ENCODE data around the gene CNKSR2. TPM values are rescaled to one million over a fixed set of nuclear protein-coding genes. Genes with fewer than 3 reads are reported as not detected.

CNKSR2 gene
- polyA plus RNA-seq, 3 donors, result 1.1 to 1.4 (median 1.3) TPM

- no peak for DNase-seq
Measured at GRCh38 chrX:21674430-21675186, 300.4 kb downstream of the CNKSR2 start.

- no peak for DNase-seq
Measured at GRCh38 chrX:21675931-21676330, 301.7 kb downstream of the CNKSR2 start.

GRCh38 chrX:21678048-21678612, 303.9 kb downstream of the CNKSR2 start:
- DNase-seq, result no peak

- no peak for DNase-seq
Measured at GRCh38 chrX:21683941-21684340, 309.7 kb downstream of the CNKSR2 start.

- no peak for DNase-seq
Measured at GRCh38 chrX:21691512-21692018, 317.3 kb downstream of the CNKSR2 start.

GRCh38 chrX:21698272-21698671, 324.1 kb downstream of the CNKSR2 start:
- no peak for DNase-seq

GRCh38 chrX:21699136-21699535, 324.9 kb downstream of the CNKSR2 start:
- DNase-seq, result no peak

GRCh38 chrX:21700275-21700674, 326.1 kb downstream of the CNKSR2 start:
- no peak for DNase-seq

- no peak for DNase-seq
Measured at GRCh38 chrX:21700967-21701366, 326.7 kb downstream of the CNKSR2 start.

- no peak for DNase-seq
Measured at GRCh38 chrX:21702725-21703124, 328.5 kb downstream of the CNKSR2 start.

Measured in renal pelvis (tissue), 4 donors.